Retinal pigment epithelial cell (primary cell): Measurements from ENCODE around the gene CNMD.
"Not testable (repeated sequence)": the region's sequence is repeated elsewhere in the genome, so short reads cannot be mapped to it uniquely, and the experiment has no call there.

Experiments used
- DNase-seq: peaks from one replicate; pipeline ENCODE4 v3.0.0-alpha.2; 2010; ENCODE audit warnings: low read depth
- H3K4me3 ChIP-seq: 2 replicates; pipeline ENCODE4 v1.5.1; 2011; ENCODE audit warnings: mild to moderate bottlenecking, low read length, control low read depth, moderate library complexity
- CTCF ChIP-seq: conservative IDR thresholded peaks from 2 replicates; pipeline ENCODE4 v1.5.1; 2011; ENCODE audit warnings: low read depth, low read length, control low read depth, inconsistent platforms

Gene CNMD

GRCh38 chr13:52711286-52711685, 28.3 kb downstream of the CNMD start:
- H3K4me3 ChIP-seq = no peak overlapping the region
- no peak for TF ChIP-seq CTCF
- DNase-seq = no peak

- not testable (repeated sequence) for DNase-seq, H3K4me3 ChIP-seq
Measured at GRCh38 chr13:52708266-52708665, 31.4 kb downstream of the CNMD start.

GRCh38 chr13:52707375-52707774, 32.2 kb downstream of the CNMD start:
- TF ChIP-seq CTCF = peak; percentile 6
- DNase-seq = no peak
- no peak overlapping the region for H3K4me3 ChIP-seq

GRCh38 chr13:52706081-52706480, 33.5 kb downstream of the CNMD start:
- no peak for TF ChIP-seq CTCF
- no peak overlapping the region for H3K4me3 ChIP-seq
- no peak for DNase-seq

- no peak for TF ChIP-seq CTCF
- H3K4me3 ChIP-seq = no peak overlapping the region
Measured at GRCh38 chr13:52703482-52703881, 36.1 kb downstream of the CNMD start.

GRCh38 chr13:52701728-52702465, 37.7 kb downstream of the CNMD start:
- TF ChIP-seq CTCF = no peak
- no peak overlapping the region for H3K4me3 ChIP-seq
- DNase-seq = no peak

More at GRCh38 chr13:52703482-52703881, 36.1 kb downstream of the CNMD start:
- no peak for DNase-seq

GRCh38 chr13:52696566-52696965, 43.1 kb downstream of the CNMD start:
- DNase-seq = no peak
- H3K4me3 ChIP-seq = no peak overlapping the region
- TF ChIP-seq CTCF = no peak
